Measurements from ENCODE around the gene C8A. TPM values are rescaled to one million over a fixed set of nuclear protein-coding genes. Genes with fewer than 3 reads are reported as not detected.
A peak's percentile ranks its signal among the peaks of the same experiment; 100 is the strongest.

The C8A gene
- total and polyA plus RNA-seq, 2 of the 13 experiments (the other 11 are each of a cell fraction or from before 2014, with no cell fraction given) = 10.5 to 15.0 TPM

DNA sequence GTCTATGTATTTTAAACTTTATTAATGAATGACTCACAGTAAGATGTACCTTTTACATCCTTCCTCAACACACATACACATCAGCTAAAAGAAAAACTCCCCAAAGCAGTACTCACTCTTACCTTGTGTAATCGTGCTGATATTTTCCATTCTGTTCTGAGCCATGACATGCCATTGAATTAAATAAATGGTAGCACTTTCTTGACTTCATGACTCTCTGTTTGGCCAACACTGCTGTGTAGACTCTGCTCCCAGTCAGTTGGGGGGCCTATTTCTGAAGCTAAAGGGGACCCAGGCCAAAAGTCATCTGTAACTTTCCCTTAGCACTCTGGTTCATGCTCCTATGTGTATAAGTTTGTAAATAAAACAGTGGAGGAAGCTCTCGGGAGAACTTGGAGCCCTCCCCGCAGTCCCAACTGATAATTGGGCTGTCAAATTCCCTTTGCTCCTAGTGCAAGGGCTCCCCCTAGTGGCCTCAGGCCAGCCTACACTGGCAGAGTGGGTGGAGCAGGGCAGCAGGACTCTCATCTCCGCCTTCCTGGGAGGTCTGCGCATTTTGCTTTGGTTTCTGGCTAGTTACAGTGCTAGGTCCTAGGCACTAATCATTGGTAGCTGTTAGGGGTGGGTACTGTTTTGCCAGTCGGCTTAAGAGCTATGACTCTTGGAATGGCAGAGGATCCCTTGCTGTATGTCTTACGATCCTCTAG lies 33.7 kb upstream of the C8A start (continued):
- TF ChIP-seq ZNF225 (CRISPR knock-in tag; IDR thresholded peaks at IDR 0.05) (no peak), GATA4 (IDR thresholded peaks at IDR 0.05; ENCODE audit: borderline replicate concordance, low read depth) (no peak), ZNF557 (CRISPR knock-in tag; IDR thresholded peaks at IDR 0.05) (no peak), ASH2L (IDR thresholded peaks at IDR 0.05; ENCODE audit: insufficient read length, low read depth, low read length) (peak; percentile 63), EHMT2 (IDR thresholded peaks at IDR 0.05; ENCODE audit: borderline replicate concordance, low read depth, low read length) (no peak), HNF4A (CRISPR knock-in tag; IDR thresholded peaks at IDR 0.05) (0 out of 2 replicates have a peak, but pooled peaks have one; percentile 4), KAT2B (IDR thresholded peaks at IDR 0.05; ENCODE audit: borderline replicate concordance, low read depth, low read length) (no peak), ZFX (CRISPR knock-in tag; IDR thresholded peaks at IDR 0.05; ENCODE audit: low read depth) (peak; percentile 29; the same call in 1 of the 2 replicates), SP2 (CRISPR knock-in tag; IDR thresholded peaks at IDR 0.05) (no peak), ZNF792 (CRISPR knock-in tag; IDR thresholded peaks at IDR 0.05) (no peak), ERF (CRISPR knock-in tag; IDR thresholded peaks at IDR 0.05) (no peak), GATAD2A (CRISPR knock-in tag; IDR thresholded peaks at IDR 0.05) (peak; percentile 57; the same call in 1 of the 2 replicates), PHF20 (CRISPR knock-in tag; IDR thresholded peaks at IDR 0.05) (no peak), XRCC5 (optimal IDR thresholded peaks at IDR 0.05; ENCODE audit: low read length) (peak; percentile 73), SMC3 (IDR thresholded peaks at IDR 0.05; ENCODE audit: low read length) (peak; percentile 82)
- TF ChIP-seq, protein P1, sequence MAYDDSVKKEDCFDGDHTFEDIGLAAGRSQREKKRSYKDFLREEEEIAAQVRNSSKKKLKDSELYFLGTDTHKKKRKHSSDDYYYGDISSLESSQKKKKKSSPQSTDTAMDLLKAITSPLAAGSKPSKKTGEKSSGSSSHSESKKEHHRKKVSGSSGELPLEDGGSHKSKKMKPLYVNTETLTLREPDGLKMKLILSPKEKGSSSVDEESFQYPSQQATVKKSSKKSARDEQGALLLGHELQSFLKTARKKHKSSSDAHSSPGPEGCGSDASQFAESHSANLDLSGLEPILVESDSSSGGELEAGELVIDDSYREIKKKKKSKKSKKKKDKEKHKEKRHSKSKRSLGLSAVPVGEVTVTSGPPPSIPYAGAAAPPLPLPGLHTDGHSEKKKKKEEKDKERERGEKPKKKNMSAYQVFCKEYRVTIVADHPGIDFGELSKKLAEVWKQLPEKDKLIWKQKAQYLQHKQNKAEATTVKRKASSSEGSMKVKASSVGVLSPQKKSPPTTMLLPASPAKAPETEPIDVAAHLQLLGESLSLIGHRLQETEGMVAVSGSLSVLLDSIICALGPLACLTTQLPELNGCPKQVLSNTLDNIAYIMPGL (CRISPR knock-in tag; IDR thresholded peaks at IDR 0.05; ENCODE audit: borderline replicate concordance in 1 of 2, low read depth in 1 of 2) = peak; percentile 50 to 58; a peak in 2 of 4 replicates
- TF ChIP-seq, protein P2, sequence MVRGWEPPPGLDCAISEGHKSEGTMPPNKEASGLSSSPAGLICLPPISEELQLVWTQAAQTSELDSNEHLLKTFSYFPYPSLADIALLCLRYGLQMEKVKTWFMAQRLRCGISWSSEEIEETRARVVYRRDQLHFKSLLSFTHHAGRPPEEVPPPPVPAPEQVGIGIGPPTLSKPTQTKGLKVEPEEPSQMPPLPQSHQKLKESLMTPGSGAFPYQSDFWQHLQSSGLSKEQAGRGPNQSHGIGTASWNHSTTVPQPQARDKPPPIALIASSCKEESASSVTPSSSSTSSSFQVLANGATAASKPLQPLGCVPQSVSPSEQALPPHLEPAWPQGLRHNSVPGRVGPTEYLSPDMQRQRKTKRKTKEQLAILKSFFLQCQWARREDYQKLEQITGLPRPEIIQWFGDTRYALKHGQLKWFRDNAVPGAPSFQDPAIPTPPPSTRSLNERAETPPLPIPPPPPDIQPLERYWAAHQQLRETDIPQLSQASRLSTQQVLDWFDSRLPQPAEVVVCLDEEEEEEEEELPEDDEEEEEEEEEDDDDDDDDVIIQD (CRISPR knock-in tag; IDR thresholded peaks at IDR 0.05; ENCODE audit: low read depth) = 0 out of 2 replicates have a peak, but pooled peaks have one; percentile 16
- TF ChIP-seq, protein P3, sequence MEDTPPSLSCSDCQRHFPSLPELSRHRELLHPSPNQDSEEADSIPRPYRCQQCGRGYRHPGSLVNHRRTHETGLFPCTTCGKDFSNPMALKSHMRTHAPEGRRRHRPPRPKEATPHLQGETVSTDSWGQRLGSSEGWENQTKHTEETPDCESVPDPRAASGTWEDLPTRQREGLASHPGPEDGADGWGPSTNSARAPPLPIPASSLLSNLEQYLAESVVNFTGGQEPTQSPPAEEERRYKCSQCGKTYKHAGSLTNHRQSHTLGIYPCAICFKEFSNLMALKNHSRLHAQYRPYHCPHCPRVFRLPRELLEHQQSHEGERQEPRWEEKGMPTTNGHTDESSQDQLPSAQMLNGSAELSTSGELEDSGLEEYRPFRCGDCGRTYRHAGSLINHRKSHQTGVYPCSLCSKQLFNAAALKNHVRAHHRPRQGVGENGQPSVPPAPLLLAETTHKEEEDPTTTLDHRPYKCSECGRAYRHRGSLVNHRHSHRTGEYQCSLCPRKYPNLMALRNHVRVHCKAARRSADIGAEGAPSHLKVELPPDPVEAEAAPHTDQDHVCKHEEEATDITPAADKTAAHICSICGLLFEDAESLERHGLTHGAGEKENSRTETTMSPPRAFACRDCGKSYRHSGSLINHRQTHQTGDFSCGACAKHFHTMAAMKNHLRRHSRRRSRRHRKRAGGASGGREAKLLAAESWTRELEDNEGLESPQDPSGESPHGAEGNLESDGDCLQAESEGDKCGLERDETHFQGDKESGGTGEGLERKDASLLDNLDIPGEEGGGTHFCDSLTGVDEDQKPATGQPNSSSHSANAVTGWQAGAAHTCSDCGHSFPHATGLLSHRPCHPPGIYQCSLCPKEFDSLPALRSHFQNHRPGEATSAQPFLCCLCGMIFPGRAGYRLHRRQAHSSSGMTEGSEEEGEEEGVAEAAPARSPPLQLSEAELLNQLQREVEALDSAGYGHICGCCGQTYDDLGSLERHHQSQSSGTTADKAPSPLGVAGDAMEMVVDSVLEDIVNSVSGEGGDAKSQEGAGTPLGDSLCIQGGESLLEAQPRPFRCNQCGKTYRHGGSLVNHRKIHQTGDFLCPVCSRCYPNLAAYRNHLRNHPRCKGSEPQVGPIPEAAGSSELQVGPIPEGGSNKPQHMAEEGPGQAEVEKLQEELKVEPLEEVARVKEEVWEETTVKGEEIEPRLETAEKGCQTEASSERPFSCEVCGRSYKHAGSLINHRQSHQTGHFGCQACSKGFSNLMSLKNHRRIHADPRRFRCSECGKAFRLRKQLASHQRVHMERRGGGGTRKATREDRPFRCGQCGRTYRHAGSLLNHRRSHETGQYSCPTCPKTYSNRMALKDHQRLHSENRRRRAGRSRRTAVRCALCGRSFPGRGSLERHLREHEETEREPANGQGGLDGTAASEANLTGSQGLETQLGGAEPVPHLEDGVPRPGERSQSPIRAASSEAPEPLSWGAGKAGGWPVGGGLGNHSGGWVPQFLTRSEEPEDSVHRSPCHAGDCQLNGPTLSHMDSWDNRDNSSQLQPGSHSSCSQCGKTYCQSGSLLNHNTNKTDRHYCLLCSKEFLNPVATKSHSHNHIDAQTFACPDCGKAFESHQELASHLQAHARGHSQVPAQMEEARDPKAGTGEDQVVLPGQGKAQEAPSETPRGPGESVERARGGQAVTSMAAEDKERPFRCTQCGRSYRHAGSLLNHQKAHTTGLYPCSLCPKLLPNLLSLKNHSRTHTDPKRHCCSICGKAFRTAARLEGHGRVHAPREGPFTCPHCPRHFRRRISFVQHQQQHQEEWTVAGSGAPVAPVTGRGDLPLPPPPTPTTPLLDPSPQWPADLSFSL (CRISPR knock-in tag; IDR thresholded peaks at IDR 0.05) = no peak

Data from HepG2 (cell line).